GM18909 (cell line): ENCODE measurements around the gene PIGV.
A peak's percentile ranks its signal among the peaks of the same experiment; 100 is the strongest.

ENCODE experiments used
- ATAC-seq: cut with Tn5 transposase; IDR thresholded peaks from one replicate; pipeline ENCODE4 v1.9.1; 2021; ENCODE audit warnings: mild to moderate bottlenecking; ENCODE audit not compliant: unreplicated experiment, poor library complexity

PIGV gene

GRCh38 chr1:26787706-26788514 lies at the start of gene PIGV:
Gene PIGV (plus strand): TSS chr1:26787950. CDS start chr1:26790816, 2,866 bp downstream.
- peak; percentile 65 for ATAC-seq

- no peak for ATAC-seq
These were observed 48.3 kb upstream of the PIGV start for GRCh38 chr1:26739329-26739914.

- no peak for ATAC-seq
These were observed 47.6 kb upstream of the PIGV start for GRCh38 chr1:26740023-26740634.

DNA sequence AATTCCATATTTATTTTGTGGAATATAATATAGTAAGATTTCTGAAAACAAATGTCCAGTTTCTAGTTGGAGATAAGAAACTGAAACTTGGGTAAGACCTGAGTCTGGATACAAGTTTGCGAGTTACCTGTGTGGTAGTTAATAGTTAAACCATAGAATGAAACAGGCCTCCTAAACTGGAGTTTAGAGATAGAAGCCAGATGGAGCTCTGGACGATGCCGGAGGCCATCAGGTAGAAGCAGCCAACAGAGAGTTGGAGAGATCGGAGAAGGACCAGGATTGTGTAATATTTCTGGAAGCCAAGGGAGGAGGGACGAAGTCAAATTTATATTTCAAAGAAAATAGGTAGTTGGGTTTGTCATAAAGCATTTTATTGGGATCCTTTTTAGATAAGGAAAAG lies 46.8 kb upstream of the PIGV start:
- ATAC-seq: no peak

DNA sequence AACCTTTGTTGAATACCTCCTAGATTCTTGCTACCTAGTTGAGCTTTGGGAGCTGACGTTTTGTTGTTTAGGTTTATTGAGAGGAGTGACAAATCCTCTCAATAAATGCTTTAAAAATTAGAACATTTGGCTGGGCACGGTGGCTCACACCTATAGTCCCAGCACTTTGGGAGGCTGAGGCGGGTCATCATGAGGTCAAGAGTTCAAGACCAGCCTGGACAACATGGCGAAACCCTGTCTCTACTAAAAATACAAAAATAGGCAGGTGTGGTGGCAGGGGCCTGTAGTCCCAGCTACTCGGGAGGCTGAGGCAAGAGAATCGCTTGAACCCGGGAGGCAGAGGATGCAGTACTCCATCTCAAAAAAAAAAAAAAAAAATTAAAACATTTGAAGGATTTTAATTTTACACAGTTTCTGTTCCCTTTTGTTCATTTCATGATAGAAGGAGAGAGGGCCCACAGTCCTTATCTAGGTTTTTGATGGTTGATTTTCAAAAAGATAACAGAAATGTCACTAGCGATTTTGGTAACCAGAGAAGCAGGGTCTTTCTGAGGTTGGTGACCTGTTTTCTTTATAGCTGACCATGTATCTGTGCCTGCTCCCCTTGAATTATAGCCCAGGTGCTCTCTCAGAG lies 44.2 kb upstream of the PIGV start:
- ATAC-seq: no peak

DNA sequence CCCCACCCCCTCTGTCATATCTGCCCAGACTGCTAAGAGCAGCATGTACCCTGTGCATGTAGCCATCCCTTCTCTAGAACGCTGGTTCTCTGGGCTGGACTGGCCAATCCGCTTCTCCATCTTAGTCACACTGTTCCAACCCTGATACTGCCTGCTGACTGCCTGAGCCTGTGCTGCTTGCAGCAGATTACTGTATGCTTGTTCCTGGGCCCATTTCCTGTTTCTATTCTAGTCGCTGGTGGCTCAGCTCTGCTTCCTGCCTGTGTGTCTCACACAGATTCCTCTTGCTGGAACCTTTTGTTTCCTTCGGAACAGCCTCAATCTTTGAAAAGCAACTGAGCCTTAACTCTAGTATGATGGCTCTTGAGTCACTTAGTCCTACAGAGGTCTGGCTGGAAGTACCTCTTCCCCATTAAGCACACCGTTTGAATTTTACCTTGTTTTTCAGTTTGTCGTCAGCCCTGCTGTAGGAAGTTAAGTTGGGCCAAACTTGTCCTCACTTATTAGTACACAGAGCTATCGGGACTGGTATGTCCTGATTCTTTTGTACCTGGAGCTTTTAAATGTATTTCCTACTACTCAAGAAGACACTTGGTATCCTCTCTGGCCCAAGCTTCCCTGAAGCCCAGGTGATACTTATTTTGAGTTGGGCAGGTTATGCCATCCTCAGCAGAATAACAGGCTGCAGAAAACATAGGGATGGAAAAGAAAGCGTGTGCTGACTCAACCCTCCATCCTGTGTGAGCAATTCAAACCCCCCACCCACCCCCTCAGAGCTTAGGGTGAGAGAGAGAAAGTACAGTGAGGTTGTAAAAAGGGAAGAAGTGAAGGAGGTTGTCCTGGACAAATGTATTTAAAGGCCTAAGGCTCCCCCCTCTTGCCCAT lies 43.4 kb upstream of the PIGV start:
- peak; percentile 98 for ATAC-seq

DNA sequence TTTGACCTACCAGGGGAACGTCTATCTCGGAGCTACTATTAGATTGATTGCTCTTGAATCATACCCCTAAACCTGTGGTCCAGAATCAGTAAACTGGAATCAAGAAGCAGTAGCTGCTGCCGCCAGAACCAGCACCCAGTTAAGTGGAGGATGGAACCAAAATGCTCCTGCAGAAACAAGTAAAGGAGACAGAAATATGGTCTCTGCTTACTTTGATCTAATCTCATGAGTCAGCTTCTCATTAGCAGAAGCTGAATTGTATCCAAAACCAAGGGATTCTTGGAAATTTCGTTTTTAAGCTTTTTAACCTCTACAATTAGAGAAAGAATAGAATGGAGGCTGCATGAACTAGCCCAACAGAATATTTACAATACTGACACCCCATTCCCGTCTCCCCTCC lies 42.6 kb upstream of the PIGV start:
- ATAC-seq: no peak

- no peak for ATAC-seq
These were observed 40.7 kb upstream of the PIGV start for GRCh38 chr1:26747048-26747447.

DNA sequence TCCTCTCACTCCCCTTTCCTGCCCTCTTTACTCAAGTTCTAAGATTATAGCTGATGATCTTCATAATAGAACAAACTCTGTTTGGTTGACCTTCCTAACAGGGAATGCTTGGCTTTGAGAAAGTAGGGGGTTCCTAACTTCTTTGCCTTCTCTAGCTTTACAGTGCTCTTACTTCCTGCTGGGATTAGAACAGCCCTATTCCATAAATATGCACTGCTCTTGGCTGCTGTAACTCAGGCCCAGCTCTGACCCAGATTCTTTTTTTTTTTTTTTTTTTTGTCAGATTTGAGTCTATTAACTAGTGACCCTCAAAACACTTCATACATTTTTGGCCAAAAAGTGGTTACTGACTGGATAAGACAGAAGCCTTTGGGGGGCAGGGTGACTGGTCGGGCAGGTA lies 39.4 kb upstream of the PIGV start:
- ATAC-seq: no peak

DNA sequence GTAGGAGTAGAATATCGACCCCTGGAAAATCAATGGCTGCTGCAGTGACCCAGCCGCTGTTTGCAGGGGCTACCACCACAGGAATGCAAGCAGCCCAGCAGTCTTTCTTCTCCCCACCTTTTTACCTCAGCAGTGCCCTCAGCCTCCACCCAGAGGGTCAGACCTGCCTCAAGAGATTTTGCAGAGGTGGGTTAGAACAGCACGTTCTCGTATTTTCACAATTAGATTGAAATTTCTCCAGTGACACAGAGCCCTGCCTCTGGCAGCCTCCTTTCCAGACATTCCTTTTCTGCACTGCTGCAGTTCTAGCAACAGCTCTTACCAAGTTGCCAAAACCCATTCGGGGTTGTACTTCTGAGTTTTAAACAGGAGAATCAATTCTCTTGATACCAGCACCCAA lies 38.3 kb upstream of the PIGV start:
- no peak for ATAC-seq

DNA sequence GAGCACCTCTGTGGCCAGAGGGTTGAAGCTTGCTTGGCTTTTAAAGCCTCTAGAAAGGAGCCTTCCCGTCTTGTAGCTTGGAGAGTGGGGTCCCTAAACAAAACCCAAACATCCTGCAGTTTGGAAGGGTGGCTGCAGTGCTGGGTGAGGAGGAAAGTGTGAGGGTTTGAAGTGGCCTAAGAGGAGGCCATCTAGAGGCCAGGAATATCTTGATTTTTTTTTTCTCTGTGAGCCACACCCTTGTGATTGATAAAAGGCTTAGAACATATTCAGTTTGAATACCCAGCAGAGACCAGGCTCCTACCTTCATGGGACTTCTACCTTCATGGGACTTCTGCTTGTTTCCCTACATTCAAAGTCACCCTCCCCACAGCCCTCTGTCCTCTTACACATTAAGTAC lies 37.3 kb upstream of the PIGV start:
- ATAC-seq: no peak

DNA sequence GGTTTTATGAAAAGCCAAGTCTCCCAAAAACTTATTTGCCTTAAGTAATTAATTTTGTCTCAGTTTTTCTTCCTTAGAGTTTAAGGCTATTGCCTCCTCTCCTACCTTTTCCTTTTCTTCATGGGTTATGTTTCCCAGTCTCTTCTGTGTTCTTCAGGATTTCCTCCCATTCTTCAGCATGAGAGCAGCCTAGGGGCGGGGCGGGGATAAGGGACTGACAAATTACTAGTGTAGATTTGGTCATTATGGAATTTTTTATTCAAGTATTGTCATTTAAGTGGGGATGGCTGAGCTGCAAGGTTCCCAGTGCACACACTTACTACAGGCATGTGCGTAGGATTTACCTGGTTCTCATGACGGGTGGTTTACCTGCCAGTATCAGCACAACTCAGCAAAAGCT lies 35.2 kb upstream of the PIGV start:
- ATAC-seq: no peak

GRCh38 chr1:26754086-26754874 lies 33.5 kb upstream of the PIGV start:
- no peak for ATAC-seq

- ATAC-seq: no peak
These were observed 29.4 kb upstream of the PIGV start for GRCh38 chr1:26758358-26758757.

DNA sequence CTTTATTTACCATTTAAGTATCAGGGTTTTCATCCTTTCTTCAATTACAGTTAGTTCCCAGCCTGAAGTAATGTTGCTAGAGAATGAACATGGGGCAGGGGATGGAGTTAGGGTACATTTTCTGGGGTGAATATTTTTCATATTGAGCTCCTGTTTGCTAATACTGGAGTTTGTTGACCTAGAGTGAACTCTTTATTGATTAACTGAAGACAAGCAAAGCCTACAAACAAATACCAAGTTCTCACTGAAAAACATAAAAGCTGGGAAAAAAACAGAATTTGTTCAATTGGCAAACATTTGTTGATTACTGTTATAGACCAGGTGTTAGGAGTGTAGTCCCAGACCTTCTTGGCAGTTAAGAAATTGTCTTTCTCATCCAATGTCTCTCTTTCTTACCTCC lies 28.2 kb upstream of the PIGV start:
- ATAC-seq: no peak

DNA sequence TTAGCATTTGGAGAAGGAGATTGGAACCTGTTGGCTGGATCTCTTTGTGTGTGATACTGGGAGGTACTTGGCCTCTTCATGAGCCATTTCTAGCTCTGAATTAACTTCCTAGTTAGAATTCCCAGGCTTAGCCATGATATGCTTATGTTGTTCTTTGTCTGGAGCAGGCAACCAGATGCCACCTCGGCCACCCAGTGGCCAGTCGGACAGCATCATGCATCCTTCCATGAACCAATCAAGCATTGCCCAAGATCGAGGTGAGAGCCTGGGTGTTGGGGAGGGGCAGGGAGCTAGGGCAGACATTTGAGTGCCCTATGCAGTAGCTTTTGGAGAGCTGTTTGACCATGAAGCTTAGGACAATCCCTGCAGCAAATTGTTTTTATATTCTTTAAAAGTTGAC lies 26.5 kb upstream of the PIGV start:
- no peak for ATAC-seq

GRCh38 chr1:26767714-26768113 lies 20.0 kb upstream of the PIGV start:
- ATAC-seq: no peak

- ATAC-seq: no peak
These were observed 19.0 kb upstream of the PIGV start for GRCh38 chr1:26768755-26769154.

DNA sequence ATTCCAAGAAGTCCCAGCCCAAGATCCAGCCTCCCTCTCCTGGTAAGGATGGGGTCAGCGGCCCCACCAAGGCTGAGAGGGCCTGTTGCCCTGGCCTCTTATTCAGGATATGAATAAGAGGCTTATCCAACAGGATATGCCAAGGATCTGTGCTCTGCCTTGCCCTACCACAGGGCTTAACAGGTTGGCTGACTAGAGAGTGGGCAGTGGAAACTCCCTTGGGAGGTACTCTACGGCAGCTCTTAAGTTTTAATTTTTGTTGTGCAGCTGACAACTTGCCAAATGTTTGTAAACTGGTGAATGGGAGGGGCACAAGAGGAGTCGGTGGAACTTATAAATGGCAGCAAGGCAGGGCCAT lies 16.5 kb upstream of the PIGV start:
- no peak for ATAC-seq
